ENCODE results near the gene NOS1AP. TPM values are rescaled to one million over a fixed set of nuclear protein-coding genes. Genes with fewer than 3 reads are reported as not detected.

Gene NOS1AP
- total RNA-seq, 1 donor from 2014 or later, result 0.79 TPM

- DNase-seq (ENCODE audit: low read depth), result no peak
- TF ChIP-seq CTCF (IDR thresholded peaks at IDR 0.05; ENCODE audit: insufficient read depth, low read length, poor library complexity, severe bottlenecking), result no peak
- Histone ChIP-seq H3K4me3 (ENCODE audit: low read depth, low read length) (no peak overlapping the region), H3K36me3 (ENCODE audit: control insufficient read depth, insufficient read depth, low read length) (no peaks in the 10 kb centered on the region), H3K27me3 (ENCODE audit: control insufficient read depth, insufficient read depth, low read length) (no peaks in the 10 kb centered on the region)
Measured at GRCh38 chr1:162204129-162204822, 134.8 kb downstream of the NOS1AP start.

GRCh38 chr1:162204823-162205155 is 135.3 kb downstream of the NOS1AP start:
- Histone ChIP-seq H3K4me3 (ENCODE audit: low read depth, low read length) (no peak overlapping the region), H3K27me3 (ENCODE audit: control insufficient read depth, insufficient read depth, low read length) (no peaks in the 10 kb centered on the region), H3K36me3 (ENCODE audit: control insufficient read depth, insufficient read depth, low read length) (no peaks in the 10 kb centered on the region)
- DNase-seq (ENCODE audit: low read depth), result no peak
- no peak for TF ChIP-seq CTCF (IDR thresholded peaks at IDR 0.05; ENCODE audit: insufficient read depth, low read length, poor library complexity, severe bottlenecking)

- Histone ChIP-seq H3K36me3 (ENCODE audit: control insufficient read depth, insufficient read depth, low read length) (no peaks in the 10 kb centered on the region), H3K4me3 (ENCODE audit: low read depth, low read length) (no peak overlapping the region), H3K27me3 (ENCODE audit: control insufficient read depth, insufficient read depth, low read length) (no peaks in the 10 kb centered on the region)
- DNase-seq (ENCODE audit: low read depth), result no peak
- no peak for TF ChIP-seq CTCF (IDR thresholded peaks at IDR 0.05; ENCODE audit: insufficient read depth, low read length, poor library complexity, severe bottlenecking)
Measured at GRCh38 chr1:162206300-162206699, 136.8 kb downstream of the NOS1AP start.

- no peak for TF ChIP-seq CTCF (IDR thresholded peaks at IDR 0.05; ENCODE audit: insufficient read depth, low read length, poor library complexity, severe bottlenecking)
- H3K4me3 ChIP-seq (ENCODE audit: low read depth, low read length), result no peak overlapping the region
- H3K36me3 ChIP-seq (ENCODE audit: control insufficient read depth, insufficient read depth, low read length), result no peaks in the 10 kb centered on the region
- H3K27me3 ChIP-seq (ENCODE audit: control insufficient read depth, insufficient read depth, low read length), result no peaks in the 10 kb centered on the region
- DNase-seq (ENCODE audit: low read depth), result peak; percentile 29
Measured at GRCh38 chr1:162206749-162207635, 137.5 kb downstream of the NOS1AP start.

GRCh38 chr1:162207862-162208261 is 138.4 kb downstream of the NOS1AP start:
- no peak overlapping the region for H3K4me3 ChIP-seq (ENCODE audit: low read depth, low read length)
- no peaks in the 10 kb centered on the region for H3K36me3 ChIP-seq (ENCODE audit: control insufficient read depth, insufficient read depth, low read length)
- no peaks in the 10 kb centered on the region for H3K27me3 ChIP-seq (ENCODE audit: control insufficient read depth, insufficient read depth, low read length)
- DNase-seq (ENCODE audit: low read depth), result no peak
- TF ChIP-seq CTCF (IDR thresholded peaks at IDR 0.05; ENCODE audit: insufficient read depth, low read length, poor library complexity, severe bottlenecking), result no peak

Measured in kidney epithelial cell (primary cell).